Activated CD4-positive, alpha-beta T cell treated with anti-CD3 and anti-CD28 coated beads, Interleukin-2, amount 50 U/mL, for 24 hours (primary cell): ENCODE measurements around the gene STX1A.
"Not testable (repeated sequence)": the region's sequence is repeated elsewhere in the genome, so short reads cannot be mapped to it uniquely, and the experiment has no call there.

Source experiments
- DNase-seq, 2 donors: peaks; one replicate each; pipeline ENCODE4 v3.0.0-alpha.2; 2020; ENCODE audit warnings: low read depth in 1 of 2, low spot score in 1 of 2

STX1A gene

DNA sequence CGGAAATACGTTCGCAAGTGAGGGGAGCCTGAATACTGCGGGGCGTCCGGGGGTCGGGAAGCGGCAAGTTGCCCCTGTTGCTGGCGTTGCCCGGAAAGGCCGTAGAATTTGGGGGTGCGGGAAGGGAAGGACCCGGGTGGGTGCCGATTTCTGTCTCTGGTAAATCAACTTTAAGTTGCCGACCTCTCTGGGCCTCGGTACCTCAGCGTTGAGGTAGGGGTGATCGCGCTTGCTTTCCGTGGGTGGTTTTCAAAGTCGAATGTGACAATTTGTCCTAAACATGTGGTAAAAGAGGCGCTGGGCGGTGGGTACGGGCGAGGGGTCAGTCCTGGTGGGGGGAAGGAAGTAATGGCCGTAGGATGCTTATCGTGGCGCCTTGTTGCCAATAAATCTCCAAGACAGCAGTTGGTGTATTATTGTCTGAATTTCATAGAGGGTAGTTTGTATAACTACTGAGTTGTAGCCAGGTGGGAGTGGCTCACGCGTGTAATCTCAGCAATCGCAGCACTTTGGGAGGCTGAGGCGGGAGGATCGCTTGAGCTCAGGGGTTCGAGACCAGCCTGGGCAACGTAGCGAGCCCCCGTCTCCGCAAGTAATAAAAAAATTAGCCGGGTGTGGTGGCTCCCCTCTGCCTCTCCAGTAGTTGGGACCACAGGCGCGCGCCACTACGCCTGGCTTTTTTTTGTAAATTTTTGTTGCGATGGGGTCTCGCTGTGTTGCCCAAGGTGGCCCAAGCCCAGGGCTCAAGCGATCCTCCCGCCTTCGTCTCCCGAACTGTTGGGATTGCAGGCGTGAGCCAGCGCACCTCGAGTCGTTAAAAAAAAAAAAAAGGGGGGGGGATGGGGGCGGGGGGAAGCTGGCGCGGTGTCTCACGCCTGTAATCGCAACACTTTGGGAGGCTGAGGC lies 35.4 kb downstream of the STX1A start:
- no peak for DNase-seq

DNA sequence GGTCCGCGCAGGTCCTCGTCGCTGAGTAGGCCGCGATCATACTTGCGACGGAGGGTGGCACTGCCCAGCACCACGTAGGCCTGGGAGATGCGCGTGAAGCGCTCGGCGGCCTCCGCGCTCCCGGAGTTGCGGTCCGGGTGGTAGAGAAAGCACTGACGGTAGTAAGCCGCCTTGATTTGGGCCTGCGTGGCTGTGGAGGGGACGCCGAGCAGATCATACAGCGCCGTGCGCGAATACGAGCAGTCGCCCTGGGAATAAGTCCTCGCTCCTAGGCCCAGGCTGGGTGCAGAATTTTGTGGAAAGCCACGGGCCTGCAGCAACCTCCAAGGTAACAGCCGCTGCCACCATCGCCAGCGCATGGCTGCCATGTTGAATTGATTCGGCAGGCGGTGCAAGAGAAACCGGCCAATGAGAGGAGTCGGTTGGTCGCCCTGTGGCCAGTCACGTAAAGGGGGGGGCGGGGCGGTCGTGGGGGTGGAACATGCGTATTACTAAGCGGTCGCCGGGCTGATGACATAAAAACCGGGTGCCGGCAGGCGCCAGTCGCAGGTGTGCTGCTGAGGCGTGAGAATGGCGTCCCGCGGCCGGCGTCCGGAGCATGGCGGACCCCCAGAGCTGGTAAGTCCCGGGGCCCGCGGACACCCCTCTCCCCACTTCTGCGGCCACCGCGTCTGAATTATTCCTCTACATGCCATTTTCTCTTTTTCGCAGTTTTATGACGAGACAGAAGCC lies 36.2 kb downstream of the STX1A start, which contains the start of the genes BUD23 and DNAJC30:
Gene BUD23, plus strand, starts transcription at position 542 of the 732 bp plus-strand sequence. Its CDS starts 29 bp downstream, at position 571.
Gene DNAJC30, minus strand, starts transcription at position 398 of the 732 bp plus-strand sequence. Its CDS starts 30 bp downstream, at position 368.
- DNase-seq, result peak; percentile 94 to 97

DNA sequence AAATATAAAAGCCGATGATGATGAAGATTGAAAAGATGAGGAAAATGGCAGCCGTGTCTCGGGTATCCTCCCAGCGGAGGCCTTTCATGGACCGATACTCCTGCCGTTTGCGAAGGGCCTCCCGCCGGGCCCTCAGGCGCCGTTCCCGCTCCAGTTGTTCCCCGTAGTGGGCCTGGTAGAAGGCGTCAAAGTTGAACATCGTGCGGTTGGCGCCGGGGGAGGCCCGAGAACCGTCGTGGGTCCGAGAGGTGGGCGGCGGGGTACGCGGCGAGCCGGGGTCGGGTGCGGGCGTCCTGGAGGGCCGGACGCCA lies 36.8 kb downstream of the STX1A start:
- DNase-seq, result no peak

DNA sequence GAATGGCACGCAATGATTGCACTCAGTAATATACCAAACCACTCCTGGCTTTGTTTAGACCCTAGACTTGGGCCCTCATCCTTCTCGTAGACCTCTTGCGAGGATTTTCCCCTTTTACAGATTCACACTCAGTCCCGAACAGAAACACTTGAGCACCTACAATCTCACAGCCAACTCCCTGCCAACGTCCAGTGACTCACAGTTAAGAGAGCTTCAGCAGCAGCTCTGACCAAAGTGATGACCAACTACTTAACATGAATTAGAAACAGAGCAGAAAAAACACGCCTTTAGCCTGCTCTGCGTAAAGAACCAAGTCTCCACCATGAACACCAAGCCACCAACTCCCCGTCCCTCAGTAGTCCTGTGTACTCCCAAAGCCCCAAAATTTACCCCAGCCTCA lies 38.4 kb downstream of the STX1A start:
- DNase-seq, result no peak

DNA sequence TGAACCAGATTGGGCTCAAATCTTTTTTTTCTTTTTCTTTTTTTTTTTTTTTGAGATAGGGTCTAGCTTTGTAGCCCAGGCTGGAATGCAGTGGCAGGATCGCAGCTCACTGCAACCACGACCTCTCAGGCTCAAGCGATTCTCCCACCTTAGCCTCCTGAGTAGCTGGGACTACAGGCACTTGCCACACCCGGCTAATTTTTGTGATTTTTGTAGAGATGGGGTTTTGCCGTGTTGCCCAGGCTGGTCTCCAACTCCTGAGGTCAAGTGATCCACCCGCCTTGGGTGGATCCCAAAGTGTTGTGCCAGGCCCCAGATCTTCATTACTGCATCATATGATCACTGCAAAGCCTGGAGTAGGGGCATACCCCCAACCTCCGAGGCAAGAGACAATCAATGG lies 39.0 kb downstream of the STX1A start:
- DNase-seq, result no peak

DNA sequence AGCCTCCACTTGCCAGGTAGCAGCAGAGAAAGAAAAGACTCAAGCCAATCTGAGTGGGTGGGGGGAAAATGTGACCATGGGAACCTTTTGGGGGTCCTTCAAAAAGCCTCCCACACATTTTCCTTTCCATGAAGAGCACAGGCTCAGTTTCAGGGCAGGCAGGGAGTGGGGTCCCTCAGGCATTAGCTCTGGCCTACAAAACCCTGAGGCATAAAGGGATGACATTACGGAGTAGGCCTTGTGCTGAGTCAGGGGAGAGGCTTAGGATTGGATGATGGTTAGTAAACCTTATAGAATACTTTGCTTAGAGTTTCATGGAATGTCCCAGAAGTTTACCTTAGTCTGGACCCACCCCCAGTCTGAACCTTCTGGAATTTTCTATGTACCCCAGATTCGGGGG lies 39.8 kb downstream of the STX1A start:
- no peak for DNase-seq

DNA sequence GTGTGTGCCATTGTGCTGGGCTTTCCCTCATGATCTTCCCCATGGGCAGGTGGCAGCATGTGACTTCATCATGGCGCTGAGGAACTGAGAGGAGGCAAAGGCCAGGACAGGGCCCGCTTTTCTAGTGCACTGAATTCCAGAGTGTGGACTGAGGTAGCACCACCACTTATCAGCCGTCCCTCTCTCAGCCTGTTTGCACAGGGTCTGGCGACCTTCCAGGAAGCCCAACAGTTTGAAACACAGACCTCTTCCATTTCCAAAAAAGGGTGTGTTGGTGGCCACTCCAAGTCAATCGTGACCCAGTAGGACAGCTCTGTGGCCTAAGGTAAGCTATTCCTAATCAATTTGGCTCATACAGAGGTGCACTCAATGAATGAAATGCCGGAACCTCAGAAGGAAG lies 40.6 kb downstream of the STX1A start:
- DNase-seq, result no peak

DNA sequence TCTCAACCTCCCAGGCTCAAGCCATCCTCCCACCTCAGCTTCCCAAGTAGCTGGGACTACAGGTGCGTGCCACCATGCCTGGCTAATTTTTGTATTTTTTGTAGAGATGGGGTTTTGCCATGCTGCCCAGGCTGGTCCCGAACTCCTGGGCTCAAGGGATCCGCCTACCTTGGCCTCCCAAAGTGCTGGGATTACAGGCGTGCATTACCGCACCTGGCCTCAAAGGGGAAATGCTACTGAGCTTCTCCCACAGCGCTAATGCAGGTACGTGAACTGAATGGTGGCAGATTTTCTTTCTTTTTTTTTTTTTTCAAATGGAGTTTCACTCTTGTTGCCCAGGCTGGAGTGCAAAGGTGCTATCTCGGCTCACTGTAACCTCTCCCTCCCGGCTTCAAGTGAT lies 43.4 kb downstream of the STX1A start:
- DNase-seq, result not testable (repeated sequence)

DNA sequence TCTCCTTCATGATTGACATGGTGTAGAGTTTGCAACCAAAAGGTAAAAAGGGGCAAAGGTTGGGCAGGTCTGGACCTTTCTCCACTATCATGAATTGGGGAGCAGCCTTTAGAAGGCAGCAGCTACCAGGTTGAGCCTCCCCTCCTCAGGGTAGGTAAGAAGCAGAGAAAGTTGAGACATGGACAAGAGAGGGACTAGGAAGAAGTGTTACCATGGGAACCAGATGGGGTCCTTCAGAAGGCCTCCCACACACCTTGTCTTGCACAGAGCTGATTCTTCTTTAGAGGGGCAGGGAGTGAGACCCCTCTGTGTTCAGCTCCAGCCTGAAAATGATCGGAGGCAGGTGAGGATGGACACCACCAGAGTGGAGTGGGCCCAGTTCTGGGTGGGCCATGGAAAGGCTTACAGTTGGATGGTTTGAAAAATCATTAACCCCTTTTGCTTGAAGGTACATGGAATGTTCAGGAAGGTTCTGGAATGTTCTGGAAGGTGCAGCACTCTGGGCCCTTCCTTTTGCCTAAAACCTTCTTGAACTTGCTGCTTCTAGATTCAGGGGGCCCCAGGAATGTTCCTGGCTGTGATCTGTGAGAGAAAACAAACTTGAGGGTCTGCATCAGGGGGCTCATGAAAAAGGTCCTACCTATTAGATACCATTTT lies 44.9 kb downstream of the STX1A start:
- no peak for DNase-seq

DNA sequence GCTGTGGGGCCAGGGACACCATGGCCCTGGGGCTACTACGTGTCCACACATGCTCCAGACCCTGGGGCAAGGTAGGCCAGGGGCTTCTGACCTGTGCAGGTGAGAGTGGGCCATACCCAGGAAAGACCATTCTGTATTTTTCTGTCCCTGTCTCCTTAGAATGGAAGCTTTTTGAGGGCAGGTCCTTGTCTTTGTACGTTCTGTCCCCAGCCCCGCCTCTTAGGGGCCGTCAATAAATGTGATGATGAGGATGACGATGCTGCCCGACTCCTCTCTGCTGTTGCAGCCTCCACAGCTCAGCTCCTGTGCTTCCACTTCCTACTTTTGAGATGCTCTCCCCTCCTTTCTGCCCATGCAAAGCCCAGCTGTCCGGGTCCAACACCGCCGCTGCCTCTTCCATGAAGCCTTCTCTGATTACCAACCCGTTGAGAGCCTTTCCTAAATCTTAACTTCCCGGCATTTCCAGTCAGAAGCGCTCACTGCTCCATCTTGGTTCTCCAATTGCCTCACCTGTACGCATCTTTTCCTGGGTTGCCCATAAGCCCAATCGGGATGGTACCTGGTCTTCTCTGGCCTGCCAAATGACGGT lies 47.5 kb downstream of the STX1A start:
- no peak for DNase-seq

DNA sequence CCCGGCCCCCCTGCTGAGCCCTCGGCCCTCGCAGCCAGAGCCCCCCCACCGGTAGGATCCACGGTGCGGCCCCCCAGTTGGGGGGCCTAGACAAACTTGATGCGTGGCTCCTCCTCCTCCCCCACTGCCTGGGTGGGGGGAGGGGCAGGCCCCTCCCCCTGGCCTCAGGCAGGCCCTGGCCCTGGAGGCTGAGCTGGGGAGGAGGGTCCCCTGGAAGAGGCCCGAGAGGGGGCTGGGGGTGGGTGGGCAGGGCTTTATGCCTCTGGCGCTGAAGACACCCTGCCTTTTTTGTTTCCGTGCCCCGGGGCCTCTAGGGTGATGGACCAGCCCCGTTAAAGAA lies 48.2 kb downstream of the STX1A start:
- no peak for DNase-seq

DNA sequence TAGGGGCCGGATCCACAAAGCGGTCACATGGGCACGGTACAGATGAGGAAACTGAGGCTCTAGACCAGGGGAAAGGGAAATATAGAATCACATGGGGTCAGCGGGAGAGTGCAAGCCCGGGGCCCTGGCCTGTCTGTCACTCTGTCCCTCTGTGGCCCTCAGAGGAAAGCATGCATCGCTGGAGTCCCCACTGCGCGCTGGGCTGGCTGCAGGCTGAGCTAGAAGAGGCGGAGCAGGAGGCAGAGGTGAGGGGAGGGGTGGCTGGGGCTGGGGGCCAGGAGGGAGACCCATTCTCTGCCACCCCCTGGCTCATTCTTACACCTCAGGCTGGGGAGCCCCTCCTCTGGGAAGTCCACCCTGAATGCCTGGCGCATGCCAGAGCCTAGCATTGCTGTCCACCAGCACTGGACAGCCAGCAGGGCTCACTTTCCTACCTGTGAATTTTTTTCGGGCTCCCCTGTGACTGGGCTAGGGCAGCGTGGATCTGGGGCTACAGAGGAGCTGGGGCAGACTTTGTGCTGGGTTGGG lies 49.5 kb downstream of the STX1A start:
- DNase-seq, result no peak

DNA sequence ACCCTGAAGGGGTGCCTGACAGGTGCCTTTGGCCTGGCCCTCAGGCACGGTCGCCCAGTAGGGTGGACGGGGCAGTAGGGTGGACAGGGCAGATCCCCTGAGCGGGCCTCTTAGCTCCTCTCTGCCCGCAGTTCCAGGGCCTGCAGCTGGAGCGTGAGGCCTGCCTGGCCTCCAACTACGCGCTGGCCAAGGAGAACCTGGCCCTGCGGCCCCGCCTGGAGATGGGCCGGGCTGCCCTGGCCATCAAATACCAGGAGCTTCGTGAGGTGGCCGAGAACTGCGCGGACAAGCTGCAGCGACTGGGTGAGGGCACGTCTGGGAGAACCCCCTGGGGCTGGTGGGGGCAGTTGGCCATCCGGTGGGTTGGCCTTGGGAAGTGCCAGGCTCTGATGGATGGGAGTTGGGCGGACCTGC lies 50.2 kb downstream of the STX1A start:
- DNase-seq, result no peak

DNA sequence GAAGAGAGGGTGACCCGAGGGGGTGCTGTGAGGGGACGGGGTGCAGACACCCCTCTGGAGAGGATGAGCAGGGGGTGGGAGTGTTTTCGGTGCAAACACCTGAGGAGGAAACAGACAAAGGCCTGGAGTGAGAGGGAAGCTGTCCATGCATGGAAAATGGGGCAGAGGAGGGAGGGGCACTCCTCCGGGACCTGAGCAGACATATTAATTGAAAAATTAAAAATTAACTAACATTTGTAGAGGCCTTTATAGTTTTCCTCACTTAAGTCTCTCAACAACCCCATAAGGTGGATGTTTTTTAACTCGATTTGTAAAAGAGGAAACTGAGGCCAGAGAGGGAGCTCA lies 50.6 kb downstream of the STX1A start:
- no peak for DNase-seq

DNA sequence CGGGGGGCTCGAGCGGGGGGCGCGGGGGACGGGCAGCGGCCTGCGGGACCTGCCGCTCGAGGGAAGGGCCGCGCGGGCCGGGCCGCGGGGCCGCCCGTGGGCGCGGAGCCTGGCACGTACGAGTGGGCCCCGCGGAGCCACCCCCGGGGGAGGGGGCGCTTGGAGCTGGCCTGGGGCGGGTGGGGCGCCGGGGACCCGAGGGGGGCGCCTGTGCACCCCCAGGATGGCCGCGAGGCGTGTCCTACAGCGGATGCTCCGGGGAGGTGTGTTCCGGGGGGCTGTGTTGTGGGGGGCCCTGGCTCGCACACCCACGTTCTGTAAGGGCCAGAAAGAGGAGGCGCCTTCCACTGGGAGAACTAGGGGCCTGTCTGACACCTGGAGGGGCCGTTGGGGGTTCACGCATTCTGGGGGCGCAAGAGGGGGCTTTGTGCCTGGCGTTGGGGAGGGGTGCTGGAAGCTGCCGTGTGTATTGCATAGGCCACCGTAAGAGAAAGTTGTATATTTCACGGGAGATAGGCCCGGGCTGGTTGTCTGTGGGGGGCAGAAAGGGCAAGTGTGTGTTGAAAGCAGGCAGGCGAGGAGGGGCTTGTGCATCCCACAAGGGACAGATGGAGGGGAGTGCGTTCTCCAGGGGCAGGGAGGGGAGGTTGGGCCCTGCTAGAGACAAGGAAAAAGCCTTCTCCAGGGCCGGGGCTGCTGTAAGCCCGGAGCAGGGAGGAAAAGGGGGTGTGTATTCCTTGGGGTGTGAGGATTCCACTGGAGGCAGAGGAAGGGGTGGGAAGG lies 51.2 kb downstream of the STX1A start:
- DNase-seq, result no peak

DNA sequence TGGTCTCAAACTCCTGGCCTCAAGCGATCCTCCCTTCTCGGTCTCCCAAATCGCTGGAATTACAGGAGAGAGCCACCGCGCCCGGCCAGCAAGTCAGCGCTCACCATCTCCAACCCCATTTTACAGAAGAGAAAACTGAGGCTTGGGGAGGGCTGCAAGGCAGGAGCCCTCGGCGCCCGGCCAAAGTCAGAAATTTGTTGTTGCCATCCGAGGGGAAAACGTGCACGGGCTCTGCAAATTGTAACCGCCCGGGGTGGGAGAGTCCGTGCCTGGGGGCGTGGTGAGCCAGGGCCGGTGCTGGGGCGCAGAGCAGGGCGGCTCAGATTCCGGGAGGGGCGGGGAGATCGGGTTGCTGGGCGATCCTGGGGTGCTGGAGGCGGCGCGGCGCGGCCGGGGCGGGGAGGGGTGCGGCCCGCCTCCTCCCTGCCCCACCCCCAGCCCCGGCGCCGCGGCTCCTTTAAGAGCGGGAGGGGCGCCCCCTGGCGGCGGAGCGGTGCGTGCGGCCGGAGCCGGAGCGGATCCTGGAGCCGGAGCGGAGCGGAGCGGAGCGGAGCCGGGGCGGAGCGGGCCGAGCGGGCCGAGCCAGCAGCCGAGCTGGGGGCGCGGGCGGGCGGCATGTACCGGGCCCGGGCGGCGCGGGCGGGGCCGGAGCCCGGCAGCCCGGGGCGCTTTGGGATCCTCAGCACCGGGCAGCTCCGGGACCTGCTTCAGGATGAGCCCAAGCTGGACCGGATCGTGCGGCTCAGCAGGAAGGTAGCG lies 51.9 kb downstream of the STX1A start, which contains the start of gene VPS37D:
Gene VPS37D, plus strand, starts transcription at position 488 of the 759 bp plus-strand sequence. Its CDS starts 128 bp downstream, at position 616.
- DNase-seq, result peak; percentile 87 to 93

DNA sequence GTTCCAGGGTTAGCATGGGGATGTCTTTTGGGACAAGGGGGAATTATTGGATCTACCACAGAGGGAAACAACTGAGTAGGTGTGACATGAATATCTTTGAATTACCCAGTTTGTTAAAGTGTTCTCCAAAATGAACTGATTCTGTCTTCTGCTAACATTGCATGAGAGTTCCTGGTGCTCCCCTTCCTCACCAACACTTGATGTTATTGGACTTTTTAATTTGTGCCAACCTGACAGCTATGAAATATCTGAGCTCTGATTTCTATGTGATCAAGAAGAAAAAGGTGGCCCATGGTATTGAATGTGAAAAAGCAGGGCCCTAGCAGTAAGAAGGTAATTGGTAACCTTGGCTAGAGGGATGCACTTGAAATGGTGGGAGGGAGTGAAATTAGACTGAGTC lies 56.4 kb downstream of the STX1A start:
- DNase-seq, result no peak

DNA sequence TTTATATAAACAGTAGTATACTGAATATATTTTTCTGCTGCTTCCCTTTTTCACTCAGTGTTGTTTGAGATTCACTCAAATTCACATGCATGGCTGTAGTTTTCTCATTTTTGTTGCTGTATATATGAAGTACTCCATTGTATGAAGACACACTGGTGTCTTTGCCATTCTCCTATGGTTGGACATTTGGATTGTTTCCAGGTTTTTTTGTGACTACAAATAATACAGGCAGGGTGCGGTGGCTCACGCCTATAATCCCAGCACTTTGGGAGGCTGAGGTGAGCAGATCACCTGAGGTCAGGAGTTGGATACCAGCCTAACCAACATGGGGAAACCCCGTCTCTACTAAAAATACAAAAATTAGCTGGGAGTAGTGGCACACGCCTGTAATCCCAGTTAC lies 58.9 kb downstream of the STX1A start:
- DNase-seq, result not testable (repeated sequence)

DNA sequence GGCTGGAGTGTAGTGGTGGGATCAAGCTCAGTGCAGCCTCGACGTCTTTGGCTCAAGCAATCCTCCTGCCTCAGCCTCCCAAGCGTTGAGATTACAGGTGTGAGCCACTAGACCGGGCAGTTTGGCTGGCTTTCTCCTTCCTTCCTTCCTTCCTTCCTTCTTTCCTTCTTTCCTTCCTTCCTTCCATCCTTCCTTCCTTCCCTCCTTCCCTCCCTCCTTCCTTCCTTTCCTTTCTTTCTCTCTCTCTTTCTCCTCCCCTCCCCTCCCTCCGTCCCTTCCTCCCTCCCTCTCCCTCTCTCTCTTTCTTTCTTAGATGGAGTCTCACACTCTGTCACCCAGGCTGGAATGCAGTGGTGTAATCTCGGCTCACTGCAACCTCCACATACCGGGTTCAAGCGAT lies 59.5 kb downstream of the STX1A start:
- DNase-seq, result no peak

DNA sequence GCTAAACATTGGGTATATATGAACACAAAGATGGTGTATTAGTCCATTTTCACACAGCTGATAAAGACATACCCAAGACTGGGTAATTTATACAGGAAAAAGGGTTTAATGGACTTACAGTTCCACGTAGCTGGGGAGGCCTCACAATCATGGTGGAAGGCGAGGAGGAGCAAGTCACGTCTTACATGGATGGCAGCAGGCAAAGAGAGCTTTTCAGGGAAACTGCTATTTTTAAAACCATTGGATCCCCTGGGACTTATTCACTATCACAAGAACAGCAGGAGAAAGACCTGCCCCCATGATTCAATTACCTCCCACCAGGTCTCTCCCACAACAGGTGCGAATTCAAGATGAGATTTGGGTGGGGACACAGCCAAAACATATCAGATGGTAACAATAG lies 64.2 kb downstream of the STX1A start:
- DNase-seq, result not testable (repeated sequence)
